SK-N-MC (cell line): ENCODE data around the gene SPATA3.
"Not testable (repeated sequence)": the region's sequence is repeated elsewhere in the genome, so short reads cannot be mapped to it uniquely, and the experiment has no call there.

Source experiments
- DNase-seq: peaks from one replicate; pipeline ENCODE4 v3.0.0-alpha.2; 2011; ENCODE audit warnings: low read depth, low spot score
- H3K27ac ChIP-seq: fragments of 200-600 bp; sonication (generic); 2 replicates; pipeline ENCODE4 v1.5.1; 2016; ENCODE audit warnings: mixed run types
- H3K36me3 ChIP-seq: fragments of 200-600 bp; sonication (generic); 2 replicates; pipeline ENCODE4 v1.6.1; 2017; ENCODE audit warnings: antibody characterized with exemption, low read length, mixed read lengths; ENCODE audit not compliant: insufficient read depth
- H3K4me3 ChIP-seq: fragments of 200-600 bp; sonication (generic); 2 replicates; pipeline ENCODE4 v1.5.1; 2016
- H3K9ac ChIP-seq: fragments of 200-600 bp; sonication (generic); 2 replicates; pipeline ENCODE4 v1.8.0; 2017; ENCODE audit warnings: mixed run types, mixed read lengths; ENCODE audit not compliant: insufficient read length
- H3K9me3 ChIP-seq: fragments of 200-600 bp; sonication (generic); 2 replicates; pipeline ENCODE4 v1.6.1; 2017; ENCODE audit warnings: low read depth, mild to moderate bottlenecking, antibody characterized with exemption, low read length, moderate library complexity, mixed read lengths
- EZH2 ChIP-seq: fragments of 200-600 bp; sonication (generic); IDR thresholded peaks from one replicate; pipeline ENCODE4 v1.6.1; 2017; ENCODE audit warnings: antibody characterized with exemption
- FOXP2 ChIP-seq: optimal IDR thresholded peaks from 2 replicates; pipeline ENCODE3; 2011; ENCODE audit warnings: mild to moderate bottlenecking, moderate library complexity; ENCODE audit not compliant: insufficient read depth; ENCODE audit errors: extremely low read length, control extremely low read depth
- POLR2AphosphoS5 ChIP-seq: IDR thresholded peaks from 2 replicates; pipeline ENCODE4 v1.6.1; 2012; ENCODE audit warnings: mild to moderate bottlenecking, low read depth, low read length, borderline replicate concordance

The SPATA3 gene

GRCh38 chr2:230960026-230960425 lies 35.9 kb upstream of the SPATA3 start:
- no peak for DNase-seq
- no peaks in the 10 kb centered on the region for H3K36me3 ChIP-seq
- H3K9ac ChIP-seq = no peak overlapping the region
- TF ChIP-seq EZH2 (no peak), POLR2AphosphoS5 (no peak), FOXP2 (no peak)
- no peak overlapping the region for H3K4me3 ChIP-seq
- H3K9me3 ChIP-seq = no peaks in the 10 kb centered on the region
- no peak overlapping the region for H3K27ac ChIP-seq

- Histone ChIP-seq H3K9ac (no peak overlapping the region), H3K4me3 (no peak overlapping the region), H3K36me3 (no peaks in the 10 kb centered on the region), H3K9me3 (no peaks in the 10 kb centered on the region), H3K27ac (no peak overlapping the region)
- DNase-seq = no peak
- no peak for TF ChIP-seq FOXP2
- TF ChIP-seq EZH2 = no peak
- TF ChIP-seq POLR2AphosphoS5 = no peak
Observed at GRCh38 chr2:230961091-230961491, 34.8 kb upstream of the SPATA3 start.

GRCh38 chr2:230964136-230964730 lies 31.7 kb upstream of the SPATA3 start:
- no peak for DNase-seq
- Histone ChIP-seq H3K9me3 (no peaks in the 10 kb centered on the region), H3K27ac (no peak overlapping the region), H3K9ac (no peak overlapping the region), H3K36me3 (no peaks in the 10 kb centered on the region), H3K4me3 (no peak overlapping the region)
- TF ChIP-seq POLR2AphosphoS5 = no peak
- no peak for TF ChIP-seq FOXP2
- no peak for TF ChIP-seq EZH2

GRCh38 chr2:230967113-230967512 lies 28.8 kb upstream of the SPATA3 start:
- TF ChIP-seq EZH2 = no peak
- TF ChIP-seq POLR2AphosphoS5 = no peak
- no peak for TF ChIP-seq FOXP2
- no peak overlapping the region for H3K4me3 ChIP-seq

GRCh38 chr2:230968314-230968713 lies 27.6 kb upstream of the SPATA3 start:
- H3K27ac ChIP-seq, H3K4me3 ChIP-seq, H3K9ac ChIP-seq, H3K36me3 ChIP-seq, H3K9me3 ChIP-seq, DNase-seq: not testable (repeated sequence)

More at GRCh38 chr2:230967113-230967512, 28.8 kb upstream of the SPATA3 start:
- no peaks in the 10 kb centered on the region for H3K36me3 ChIP-seq
- no peaks in the 10 kb centered on the region for H3K9me3 ChIP-seq
- H3K27ac ChIP-seq = no peak overlapping the region
- no peak for DNase-seq
- H3K9ac ChIP-seq = no peak overlapping the region

- H3K4me3 ChIP-seq = no peak overlapping the region
- no peaks in the 10 kb centered on the region for H3K9me3 ChIP-seq
- no peak overlapping the region for H3K27ac ChIP-seq
- no peak for DNase-seq
- no peak overlapping the region for H3K9ac ChIP-seq
- H3K36me3 ChIP-seq = no peaks in the 10 kb centered on the region
- no peak for TF ChIP-seq POLR2AphosphoS5
- no peak for TF ChIP-seq EZH2
- TF ChIP-seq FOXP2 = no peak
Observed at GRCh38 chr2:230968921-230969658, 26.8 kb upstream of the SPATA3 start.

- Histone ChIP-seq H3K9me3 (no peaks in the 10 kb centered on the region), H3K27ac (no peak overlapping the region), H3K4me3 (no peak overlapping the region), H3K9ac (no peak overlapping the region), H3K36me3 (no peaks in the 10 kb centered on the region)
- no peak for DNase-seq
- TF ChIP-seq POLR2AphosphoS5 (no peak), EZH2 (no peak), FOXP2 (no peak)
Observed at GRCh38 chr2:230969659-230970015, 26.3 kb upstream of the SPATA3 start.

GRCh38 chr2:230972046-230972445 lies 23.9 kb upstream of the SPATA3 start:
- DNase-seq = no peak
- H3K27ac ChIP-seq = no peak overlapping the region
- H3K9me3 ChIP-seq = no peaks in the 10 kb centered on the region
- TF ChIP-seq POLR2AphosphoS5 = no peak
- no peak overlapping the region for H3K4me3 ChIP-seq
- no peak overlapping the region for H3K9ac ChIP-seq
- H3K36me3 ChIP-seq = no peaks in the 10 kb centered on the region
